Globus pallidus (tissue), 1 donor: ENCODE data around the gene VAMP8.
"Not testable (repeated sequence)": the region's sequence is repeated elsewhere in the genome, so short reads cannot be mapped to it uniquely, and the experiment has no call there.

Experiments used
- DNase-seq: peaks from one replicate; pipeline ENCODE4 v3.0.0-alpha.2; 2015; ENCODE audit warnings: low spot score

The VAMP8 gene

DNA sequence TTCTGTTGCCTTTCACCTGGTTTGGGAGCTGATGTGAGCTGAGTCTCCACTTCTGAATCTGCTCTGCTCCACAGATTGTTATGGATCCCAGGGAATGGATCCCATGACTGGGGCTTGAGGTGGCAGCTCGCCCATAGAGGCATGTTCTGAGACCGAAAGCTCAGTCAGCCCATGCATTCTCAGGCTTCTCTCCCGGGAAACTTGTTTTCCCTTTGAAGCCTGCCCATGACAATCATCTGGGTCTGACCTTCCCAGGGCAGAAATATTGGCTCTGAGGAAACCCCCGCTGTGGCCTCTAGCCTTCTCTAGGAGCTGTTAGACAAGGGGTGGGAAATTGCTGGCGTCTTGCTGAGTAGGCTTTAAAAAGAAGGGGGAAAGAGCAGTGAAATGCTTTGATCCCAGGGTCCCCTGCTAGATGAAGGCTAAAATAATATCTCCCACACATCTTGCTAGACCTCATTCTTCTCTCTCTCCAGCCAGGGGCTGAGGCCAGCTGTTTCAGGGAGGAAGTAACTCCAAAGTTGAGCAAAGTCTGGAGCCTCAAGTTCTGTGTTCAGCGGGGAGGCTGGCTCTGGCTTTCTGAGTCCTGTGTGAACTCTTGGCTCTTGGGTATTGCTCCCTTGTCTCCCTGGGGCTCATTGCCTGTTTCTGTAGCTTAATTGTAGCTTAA is 2.0 kb downstream of the VAMP8 start:
- no peak for DNase-seq

DNA sequence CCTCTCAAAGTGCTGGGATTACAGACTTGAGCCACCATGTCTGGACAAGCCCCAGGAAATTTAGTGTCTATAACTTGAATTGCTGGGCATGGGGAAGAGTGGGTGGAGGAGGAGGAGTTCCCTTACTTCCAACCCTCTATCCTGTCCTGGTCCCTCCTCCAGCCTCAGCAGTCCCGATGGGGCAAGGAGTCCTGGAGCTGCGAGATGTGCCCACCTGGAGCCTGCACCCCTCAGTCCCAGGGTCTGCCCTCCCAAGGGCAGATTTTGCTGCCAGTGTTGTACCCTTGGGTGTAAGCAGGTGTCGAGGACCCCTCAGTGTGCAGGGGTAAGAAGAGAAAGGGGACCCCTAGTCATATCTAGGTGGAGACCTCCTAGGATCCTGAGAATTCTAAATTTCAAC is 2.8 kb downstream of the VAMP8 start:
- DNase-seq = no peak

DNA sequence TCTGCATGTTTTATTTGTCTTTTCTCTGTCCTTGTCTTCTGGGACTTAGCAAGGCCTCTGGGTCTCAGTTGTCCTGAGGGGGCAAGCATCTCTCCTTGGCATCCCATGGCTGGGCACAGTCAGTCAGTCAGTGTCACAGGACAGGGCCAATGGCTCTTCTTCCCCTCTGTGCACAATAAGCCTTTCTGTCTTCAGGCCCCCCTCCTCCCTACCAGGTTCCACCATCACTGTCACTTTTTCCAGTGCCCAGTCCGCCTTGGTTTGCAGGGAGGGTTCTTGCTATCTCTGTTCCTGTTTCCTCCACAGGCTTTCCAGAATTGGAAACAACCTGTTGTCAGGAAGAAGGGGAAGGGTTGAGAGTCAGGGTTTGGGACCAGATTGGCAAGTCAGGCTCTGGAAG is 5.1 kb downstream of the VAMP8 start:
- peak; percentile 79 for DNase-seq

DNA sequence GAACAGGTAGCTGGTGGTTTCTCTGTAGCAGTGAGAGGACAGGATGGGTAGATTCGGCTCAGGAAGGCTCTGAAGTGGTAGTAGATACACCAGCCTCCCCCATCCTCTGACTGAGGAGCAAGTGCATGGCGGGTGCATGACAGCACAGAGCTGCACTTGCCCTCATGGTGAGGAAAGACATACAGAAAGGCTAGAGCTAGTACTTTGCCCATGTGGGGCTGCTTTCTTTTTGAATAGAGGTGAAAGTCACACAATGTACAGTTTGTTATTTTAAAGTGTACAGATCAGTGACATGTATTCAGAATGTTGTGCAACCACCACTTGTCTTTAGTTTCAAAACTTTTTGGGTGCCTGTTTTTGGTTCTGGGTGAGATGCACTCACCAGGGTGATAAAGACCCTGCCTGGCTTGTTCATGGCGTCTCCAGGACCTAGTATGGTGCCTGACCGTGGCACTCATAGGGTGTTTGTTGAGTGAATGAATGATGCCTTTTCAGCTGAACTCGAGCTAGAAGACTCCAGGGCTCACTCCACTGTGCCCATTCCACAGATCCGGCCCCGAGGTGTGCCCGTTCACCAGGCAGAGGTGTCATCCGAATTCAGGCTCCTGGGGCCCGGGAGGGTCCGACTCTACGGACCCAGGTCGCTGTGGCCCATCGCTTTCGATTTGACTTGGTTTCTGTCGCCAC is 6.4 kb downstream of the VAMP8 start:
- no peak for DNase-seq

DNA sequence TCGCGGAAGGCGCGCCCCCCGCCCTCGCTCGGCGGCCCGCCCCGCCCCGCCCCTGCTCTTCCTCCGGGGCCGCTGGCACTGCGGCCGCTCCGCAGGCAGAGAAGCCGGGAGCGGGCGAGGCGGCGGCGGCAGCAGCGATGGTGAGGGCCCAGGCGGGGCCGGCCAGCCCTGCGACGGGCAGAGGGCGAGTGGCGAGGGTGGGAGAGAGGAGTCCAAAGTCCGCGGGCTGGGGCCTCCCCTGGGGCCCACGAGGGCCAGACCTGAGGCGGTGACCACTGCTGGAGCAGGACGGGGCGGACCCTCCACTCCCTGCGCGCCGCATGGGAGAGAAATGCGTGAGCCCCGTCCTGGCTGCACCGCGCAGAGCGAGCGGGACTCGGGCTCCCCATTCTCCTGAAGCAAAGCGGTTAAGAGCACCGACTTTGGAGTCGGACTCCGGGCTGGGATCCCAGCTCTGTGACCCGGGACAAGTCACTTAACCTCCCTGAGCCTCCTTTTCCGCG is 7.0 kb downstream of the VAMP8 start, which contains the start of gene VAMP5:
TSS of gene VAMP5 (plus strand) at position 78 of the 503 bp plus-strand sequence. CDS start at position 138, 60 bp downstream.
- no peak for DNase-seq

DNA sequence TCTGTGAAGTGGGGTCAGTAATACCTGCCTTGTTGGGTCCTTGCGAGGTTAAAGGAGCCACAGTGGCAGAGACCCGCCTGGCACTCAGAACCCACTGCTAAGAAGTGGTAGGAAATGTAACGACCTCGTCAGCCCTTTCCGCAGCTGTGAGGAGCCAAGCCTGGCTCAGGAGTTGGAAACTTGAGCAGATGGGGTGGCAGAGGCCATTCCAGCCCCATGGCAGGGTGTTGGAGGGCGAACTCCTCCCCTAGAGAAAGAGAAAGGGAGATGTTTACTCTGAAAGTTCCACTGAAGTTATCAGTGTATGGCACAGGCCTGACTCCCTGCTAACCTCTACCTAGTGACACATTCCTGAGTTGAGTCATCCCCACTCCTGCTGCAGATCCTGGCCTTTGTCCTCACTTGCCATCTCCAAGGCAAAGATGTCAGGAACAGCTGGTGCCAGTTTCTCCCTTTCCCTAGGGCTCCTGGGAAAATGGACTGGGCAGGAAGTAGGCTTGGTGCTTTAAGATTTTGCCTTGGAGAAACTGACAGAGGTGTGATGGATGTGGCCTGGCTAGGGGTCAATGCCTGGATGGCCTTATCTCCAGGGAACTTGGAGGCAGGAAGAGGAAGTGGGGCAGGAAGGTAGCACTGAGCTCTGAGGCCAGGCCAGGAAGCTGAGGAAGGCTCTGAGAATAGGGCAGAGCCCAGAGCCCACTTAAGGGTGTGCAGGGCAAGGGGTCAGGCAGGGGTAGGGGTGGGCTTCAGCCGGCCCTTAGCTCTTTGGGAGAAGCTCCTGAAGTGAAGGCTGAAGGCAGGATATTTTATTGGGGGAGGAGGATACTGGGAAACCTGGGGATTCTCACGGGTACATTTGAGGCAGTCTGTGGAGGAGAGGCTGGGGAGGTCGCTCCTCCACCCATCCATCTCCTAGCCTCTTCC is 7.7 kb downstream of the VAMP8 start:
- DNase-seq = no peak

DNA sequence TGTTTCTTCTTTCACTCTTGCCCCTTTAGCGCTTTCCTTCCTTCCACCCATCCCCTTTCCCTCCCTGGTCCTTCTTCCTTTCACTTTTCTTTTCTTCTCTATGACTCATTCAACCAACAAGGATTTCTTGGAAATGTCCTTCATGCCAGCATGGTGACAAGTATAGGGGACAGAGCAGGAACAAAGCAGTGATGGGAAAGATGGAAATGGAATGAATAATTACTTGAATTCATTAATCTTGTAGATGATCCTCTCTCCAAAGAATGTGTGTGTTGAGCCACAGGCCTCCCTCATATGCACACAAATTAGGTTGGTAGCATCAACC is 8.4 kb downstream of the VAMP8 start:
- no peak for DNase-seq

DNA sequence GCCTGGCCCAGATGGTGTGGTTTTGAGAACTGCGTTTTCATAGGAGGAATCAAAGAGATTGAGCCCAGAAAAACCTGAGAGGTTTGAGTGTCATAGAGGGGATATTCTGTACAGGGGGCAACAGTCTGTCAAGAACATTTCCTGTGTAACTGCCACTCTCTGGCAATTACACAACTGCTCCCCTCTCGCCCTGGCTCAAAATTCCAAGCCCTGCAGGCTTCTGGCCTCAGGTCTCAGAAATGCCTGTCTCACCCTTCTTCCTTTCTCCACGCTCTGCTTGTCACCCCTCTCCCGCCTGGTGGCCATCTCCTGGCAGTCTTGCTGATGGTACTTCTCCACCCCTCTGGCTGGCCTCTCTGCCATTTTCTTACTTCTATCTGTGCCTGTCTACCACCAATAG is 10.8 kb downstream of the VAMP8 start:
- DNase-seq = no peak

DNA sequence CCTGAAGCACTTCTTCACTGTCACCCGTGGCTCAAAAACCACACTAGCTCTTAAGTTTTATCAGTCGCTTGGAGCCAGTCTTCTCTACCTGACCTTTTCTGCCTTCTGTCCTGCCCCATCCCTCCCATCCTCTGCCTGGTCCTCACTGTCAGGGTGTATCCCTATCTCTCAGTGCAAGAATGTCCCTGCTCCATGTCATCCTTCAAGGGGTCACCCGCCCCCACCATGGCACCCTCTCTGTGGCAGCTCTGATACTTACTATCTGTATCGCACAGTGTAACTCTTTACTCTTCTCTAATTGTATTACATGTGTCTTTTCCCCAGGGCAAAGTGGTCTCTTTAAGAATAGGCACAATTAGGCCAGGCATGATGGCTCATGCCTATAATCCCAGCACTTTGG is 11.3 kb downstream of the VAMP8 start:
- no peak for DNase-seq

DNA sequence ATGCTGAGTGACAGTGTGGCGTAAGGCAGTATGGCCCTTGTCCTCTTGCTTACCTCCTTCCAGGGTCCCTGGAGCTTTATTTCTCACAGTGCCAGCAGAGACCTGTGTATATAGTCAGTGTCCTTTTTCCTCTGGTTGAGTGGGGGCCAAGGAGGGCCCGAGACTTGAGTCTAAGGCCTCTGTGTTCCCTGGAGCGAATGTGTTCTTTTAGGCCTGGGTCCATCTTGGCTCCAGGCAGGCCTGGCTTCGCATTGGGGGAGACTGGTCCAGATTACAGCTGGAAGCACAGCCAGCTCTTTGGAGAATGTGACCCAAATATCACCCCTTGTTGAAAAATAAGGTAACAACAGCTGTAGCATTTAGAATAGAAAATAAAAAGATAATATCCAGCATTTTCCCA is 11.8 kb downstream of the VAMP8 start:
- DNase-seq = no peak

DNA sequence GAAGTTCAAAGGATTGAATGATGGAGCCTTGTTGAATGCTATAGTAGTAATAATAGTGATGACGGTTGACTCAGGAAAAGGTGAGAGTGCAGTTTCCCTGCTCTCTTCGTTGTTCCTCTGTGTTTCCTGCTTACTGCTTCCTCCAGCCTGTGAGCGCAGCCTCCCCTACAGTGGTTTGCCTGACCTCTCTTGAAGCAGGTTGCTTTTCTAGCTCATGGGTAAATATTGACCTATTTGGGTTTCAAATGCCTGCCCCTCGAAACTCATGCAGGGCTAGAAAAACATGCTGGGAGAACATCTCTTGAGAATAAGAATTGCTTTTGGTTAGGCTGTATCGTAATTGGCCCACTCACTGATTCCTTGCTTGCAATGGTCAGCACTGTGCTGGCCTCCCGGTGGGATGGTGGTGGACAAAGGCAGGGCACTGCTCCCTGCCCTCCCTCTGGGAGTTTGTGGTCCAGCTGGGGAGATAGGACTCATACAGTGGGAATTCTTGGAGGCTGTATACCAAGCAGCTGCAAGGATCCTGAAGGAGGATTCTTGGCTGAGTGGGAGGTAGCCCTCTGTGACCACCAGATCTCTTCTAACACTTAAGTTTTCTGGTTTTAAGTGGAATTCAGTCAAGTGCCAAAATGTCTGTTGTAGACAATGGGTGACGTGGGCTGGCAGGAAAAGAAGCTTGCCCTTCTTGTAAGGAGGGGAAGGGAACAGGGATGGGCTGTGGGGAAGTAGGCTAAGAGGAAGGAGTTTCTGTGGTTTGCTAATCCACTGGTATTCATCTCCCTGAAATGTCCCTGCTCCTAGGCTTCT is 12.8 kb downstream of the VAMP8 start:
- DNase-seq = no peak

DNA sequence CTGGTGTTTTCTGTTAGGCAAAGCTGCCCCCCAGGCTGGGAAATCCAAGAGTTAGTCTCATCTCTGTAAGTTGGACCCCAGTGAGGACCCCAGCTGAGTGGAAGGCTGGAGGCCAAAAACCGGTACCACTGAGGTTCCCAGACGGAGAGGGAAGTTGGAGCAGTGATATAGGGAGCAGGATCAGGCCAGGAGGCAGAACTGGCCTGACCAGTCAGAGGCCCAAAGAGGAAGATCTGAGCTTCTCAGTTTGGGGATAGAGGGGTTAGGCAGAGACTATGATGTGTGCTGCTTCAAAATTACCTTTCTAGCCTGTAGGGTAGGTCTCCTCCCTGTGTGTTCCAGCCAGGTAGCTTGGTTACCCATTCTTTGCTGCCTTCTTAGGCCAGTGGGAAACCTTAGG is 13.6 kb downstream of the VAMP8 start:
- DNase-seq = no peak

DNA sequence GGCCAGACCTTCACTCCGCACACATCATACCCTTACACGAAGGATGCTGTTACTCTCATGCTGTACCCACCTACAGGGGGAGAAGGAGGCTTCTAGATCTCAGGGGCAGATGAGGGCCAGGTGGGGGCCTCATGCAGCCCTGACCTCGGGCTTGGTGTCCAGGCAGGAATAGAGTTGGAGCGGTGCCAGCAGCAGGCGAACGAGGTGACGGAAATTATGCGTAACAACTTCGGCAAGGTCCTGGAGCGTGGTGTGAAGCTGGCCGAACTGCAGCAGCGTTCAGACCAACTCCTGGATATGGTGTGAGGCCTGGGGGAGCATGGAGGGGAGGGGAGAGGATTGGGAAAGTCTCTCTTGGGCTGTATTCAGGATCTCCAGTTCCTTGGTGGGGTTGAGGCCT is 14.2 kb downstream of the VAMP8 start:
- no peak for DNase-seq

DNA sequence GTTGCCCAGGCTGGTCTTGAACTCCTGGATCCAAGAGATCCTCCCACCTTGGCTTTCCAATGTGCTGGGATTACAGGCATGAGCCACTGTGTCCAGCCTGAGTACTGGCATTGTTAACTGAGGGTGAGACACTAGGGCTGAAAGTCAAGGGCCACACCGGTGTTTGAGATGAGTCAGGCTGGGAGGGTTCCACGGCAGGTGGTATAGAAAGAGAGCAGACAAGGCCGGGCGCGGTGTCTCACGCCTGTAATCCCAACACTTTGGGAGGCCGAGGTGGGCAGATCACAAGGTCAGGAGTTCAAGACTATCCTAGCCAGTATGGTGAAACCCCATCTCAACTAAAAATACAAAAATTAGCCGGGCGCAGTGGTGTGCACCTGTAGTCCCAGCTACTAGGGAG is 14.9 kb downstream of the VAMP8 start:
- DNase-seq = not testable (repeated sequence)

DNA sequence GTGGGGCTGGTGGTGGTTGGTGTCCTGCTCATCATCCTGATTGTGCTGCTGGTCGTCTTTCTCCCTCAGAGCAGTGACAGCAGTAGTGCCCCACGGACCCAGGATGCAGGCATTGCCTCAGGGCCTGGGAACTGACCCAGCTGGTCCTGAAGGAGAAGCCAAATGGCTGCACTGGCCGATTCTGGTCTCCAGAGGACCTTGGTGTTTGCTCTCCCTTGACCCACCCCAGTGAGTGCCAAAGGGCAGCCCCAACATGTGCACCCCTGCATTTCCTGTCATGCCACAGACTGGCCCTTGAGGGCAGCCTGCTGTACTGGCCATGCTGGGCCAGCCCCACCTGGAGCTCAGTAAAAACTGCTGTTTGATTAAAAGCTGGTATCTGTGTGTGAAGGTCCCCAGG is 15.6 kb downstream of the VAMP8 start:
- no peak for DNase-seq

DNA sequence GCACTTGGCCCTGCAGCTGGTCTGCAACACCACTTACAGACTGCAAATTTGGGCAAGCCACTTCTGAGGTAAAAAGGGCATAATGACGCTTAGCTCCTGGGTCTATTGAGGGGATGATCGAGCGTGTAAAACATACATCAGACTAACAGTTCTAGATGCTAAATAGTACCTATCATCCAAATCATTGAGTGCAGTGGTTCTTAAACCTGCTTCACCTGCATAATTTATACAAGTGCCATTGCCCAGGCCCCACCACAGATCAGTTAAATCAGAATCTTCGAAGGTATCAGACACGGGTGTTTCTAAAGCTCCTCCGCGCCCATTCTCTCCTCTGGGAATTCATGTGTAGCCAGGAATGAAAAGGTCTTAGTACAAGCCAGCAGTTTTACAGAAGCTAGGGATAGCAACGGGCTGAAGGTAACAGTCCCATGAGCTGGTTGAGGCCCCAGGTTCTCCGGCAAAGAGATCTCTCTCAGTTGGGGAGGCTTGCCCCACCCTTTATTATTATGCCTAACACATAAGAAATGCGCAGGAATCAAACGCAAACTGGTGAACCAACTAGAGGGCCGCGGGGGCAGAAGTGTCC is 17.4 kb downstream of the VAMP8 start:
- no peak for DNase-seq

DNA sequence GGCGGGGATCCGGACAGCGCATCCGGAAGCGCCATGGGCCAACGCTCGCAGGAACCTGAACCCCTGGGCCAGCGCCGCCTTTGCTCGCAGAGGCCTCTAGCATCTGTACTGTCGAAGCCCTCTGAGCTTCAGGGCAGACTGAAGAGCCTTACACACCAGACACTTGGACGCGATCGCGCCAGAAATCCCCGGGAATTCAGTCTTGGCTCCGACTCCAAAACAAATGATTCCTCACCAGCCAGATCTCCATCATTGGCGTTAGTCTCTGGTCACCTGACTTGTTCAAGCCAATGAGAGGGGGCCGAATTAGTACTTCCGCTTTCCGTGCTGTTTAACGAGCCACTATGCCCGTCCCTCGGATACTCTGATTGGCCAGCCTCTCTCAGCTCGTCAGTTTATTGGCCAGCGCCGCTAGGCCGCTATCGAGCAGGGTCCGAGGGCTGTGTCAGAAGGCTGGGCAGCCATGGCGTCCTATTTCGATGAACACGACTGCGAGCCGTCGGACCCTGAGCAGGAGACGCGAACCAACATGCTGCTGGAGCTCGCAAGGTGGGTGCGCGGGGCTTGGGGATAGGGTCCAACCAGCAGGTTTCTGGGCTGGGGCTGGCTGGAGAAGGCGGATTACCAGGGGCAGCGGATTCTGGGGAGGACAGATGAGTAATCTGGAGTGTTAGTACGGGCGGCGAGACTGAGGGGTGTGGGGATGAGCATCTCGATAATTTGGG is 18.1 kb downstream of the VAMP8 start, which contains the start of gene RNF181:
TSS of gene RNF181 (plus strand) at position 445 of the 725 bp plus-strand sequence. CDS start at position 464, 19 bp downstream.
- DNase-seq = peak; percentile 99

DNA sequence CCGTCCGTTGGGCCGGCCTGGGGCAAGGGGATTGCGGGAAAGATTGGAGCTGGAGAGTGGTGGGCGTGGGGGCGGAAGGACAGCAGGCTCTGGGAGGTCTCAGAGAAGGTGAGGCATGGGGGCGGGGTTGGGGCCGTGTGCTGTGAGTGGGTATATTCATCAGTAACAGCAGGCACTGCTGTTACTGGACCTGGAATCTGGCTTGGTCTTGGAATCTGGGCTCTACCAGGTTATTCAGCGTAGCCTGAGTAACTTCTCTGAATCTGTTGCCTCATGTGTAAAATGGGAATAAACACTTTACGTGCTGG is 18.6 kb downstream of the VAMP8 start:
- DNase-seq = no peak

DNA sequence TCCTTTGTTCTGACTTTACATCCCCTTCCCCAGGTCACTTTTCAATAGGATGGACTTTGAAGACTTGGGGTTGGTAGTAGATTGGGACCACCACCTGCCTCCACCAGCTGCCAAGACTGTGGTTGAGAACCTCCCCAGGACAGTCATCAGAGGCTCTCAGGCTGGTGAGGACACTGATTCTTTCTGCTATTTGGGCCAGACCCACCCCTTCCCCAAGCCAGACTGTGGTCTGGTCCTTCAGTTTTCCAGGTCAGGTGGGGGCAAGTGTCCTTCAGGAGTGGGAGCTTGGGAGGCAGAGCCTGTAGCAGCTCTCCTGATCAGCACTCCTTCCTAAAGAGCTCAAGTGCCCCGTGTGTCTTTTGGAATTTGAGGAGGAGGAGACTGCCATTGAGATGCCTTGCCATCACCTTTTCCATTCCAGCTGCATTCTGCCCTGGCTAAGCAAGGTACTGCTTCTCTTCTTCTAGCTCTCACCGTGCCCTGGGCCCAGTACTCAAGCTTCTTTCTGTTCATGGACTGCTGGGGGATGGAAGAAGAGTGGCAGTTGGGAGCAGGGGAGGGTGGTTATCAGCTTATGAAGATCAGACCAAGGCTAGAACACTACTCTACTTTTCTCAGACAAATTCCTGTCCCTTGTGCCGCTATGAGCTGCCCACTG is 19.2 kb downstream of the VAMP8 start:
- DNase-seq = no peak

DNA sequence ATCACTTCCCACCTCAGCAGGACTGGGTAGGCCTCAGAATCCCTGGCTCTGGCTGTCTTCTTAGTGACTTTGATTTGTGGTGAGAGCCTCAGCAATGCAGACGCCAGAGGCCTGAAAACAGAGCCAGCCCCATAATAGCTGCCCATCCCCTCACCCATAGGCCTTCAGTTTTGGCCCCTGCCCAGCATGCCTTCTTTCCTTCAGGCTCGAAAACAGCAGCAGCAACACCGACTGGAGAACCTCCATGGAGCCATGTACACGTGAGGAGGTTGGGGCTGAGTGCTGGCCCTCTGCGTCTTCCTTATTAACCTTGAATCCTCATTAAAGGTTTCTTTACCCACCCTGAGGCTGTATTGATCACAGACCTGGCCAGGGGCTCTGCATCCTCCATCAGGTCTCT is 19.9 kb downstream of the VAMP8 start:
- DNase-seq = no peak
